Measurements from ENCODE around the gene ATRIP. TPM values are rescaled to one million over a fixed set of nuclear protein-coding genes. Genes with fewer than 3 reads are reported as not detected.

Gene ATRIP
- total RNA-seq, 1 experiment from 2014 or later: 11.9 TPM

- ChIA-PET CTCF (interaction anchor here (1.9 kb wide), 1 partner anchor 29 kb away, joined by 13 read pairs; no protein-coding TSS in a partner anchor), POLR2A (no interaction called here)
- Histone ChIP-seq H3K36me3 (ENCODE audit: control insufficient read depth, insufficient read depth, low read length) (no peaks in the 10 kb centered on the region), H3K4me1 (ENCODE audit: control insufficient read depth, insufficient read depth, low read length) (no peaks in the 10 kb centered on the region), H3K27ac (ENCODE audit: low read length) (no peak overlapping the region), H3K27me3 (ENCODE audit: control insufficient read depth, insufficient read depth, low read length) (no peaks in the 10 kb centered on the region), H3K4me3 (ENCODE audit: low read depth in 2 of 2, low read length in 2 of 2) (no peak overlapping the region), H3K9me3 (ENCODE audit: control insufficient read depth, insufficient read depth, low read depth, low read length) (no peaks in the 10 kb centered on the region)
- ATAC-seq (no peak), DNase-seq (ENCODE audit: low read depth, low spot score) (no peak)
- in situ Hi-C loops (cut with HindIII; ENCODE audit: low pct_unique_long_range_greater_than_20kb, low sequenced_read_pairs): no loop called here
- TF ChIP-seq SIN3A (IDR thresholded peaks at IDR 0.05; ENCODE audit: borderline replicate concordance, insufficient read depth, low read depth, low read length) (no peak), REST (IDR thresholded peaks at IDR 0.05; ENCODE audit: insufficient read depth in 1 of 2, low read depth in 2 of 2, low read length in 1 of 2) (no peak), CTCF (IDR thresholded peaks at IDR 0.05) (no peak), POLR2AphosphoS5 (IDR thresholded peaks at IDR 0.05; ENCODE audit: low read depth, low read length) (no peak), TCF7L2 (IDR thresholded peaks at IDR 0.05; ENCODE audit: low read depth, low read length) (no peak)
- BruUV-seq (replicated peaks): no TSS peak
- intact Hi-C loops (cut with micrococcal nuclease; ENCODE audit: unreplicated experiment): no loop called here
Measured at GRCh38 chr3:48407542-48408099, 38.9 kb upstream of the ATRIP start.

GRCh38 chr3:48408823-48409281 is 37.7 kb upstream of the ATRIP start:
- DNase-seq (ENCODE audit: low read depth, low spot score): no peak

More at GRCh38 chr3:48408823-48409281, 37.7 kb upstream of the ATRIP start:
- Histone ChIP-seq H3K27ac (ENCODE audit: low read length) (no peak overlapping the region), H3K9me3 (ENCODE audit: control insufficient read depth, insufficient read depth, low read depth, low read length) (no peaks in the 10 kb centered on the region), H3K4me3 (ENCODE audit: low read depth in 2 of 2, low read length in 2 of 2) (no peak overlapping the region), H3K4me1 (ENCODE audit: control insufficient read depth, insufficient read depth, low read length) (no peaks in the 10 kb centered on the region), H3K36me3 (ENCODE audit: control insufficient read depth, insufficient read depth, low read length) (no peaks in the 10 kb centered on the region), H3K27me3 (ENCODE audit: control insufficient read depth, insufficient read depth, low read length) (no peaks in the 10 kb centered on the region)
- ATAC-seq: no peak
- ChIA-PET POLR2A (no interaction called here), CTCF (interaction anchor here (0.8 to 1.9 kb wide), 2 partner anchors 24 to 27 kb away, joined by 4 to 13 read pairs; no protein-coding TSS in a partner anchor)
- intact Hi-C loops (cut with micrococcal nuclease; ENCODE audit: unreplicated experiment): no loop called here
- TF ChIP-seq POLR2AphosphoS5 (IDR thresholded peaks at IDR 0.05; ENCODE audit: low read depth, low read length): no peak
- TF ChIP-seq REST (IDR thresholded peaks at IDR 0.05; ENCODE audit: insufficient read depth in 1 of 2, low read depth in 2 of 2, low read length in 1 of 2): no peak
- TF ChIP-seq SIN3A (IDR thresholded peaks at IDR 0.05; ENCODE audit: borderline replicate concordance, insufficient read depth, low read depth, low read length): no peak
- no peak for TF ChIP-seq TCF7L2 (IDR thresholded peaks at IDR 0.05; ENCODE audit: low read depth, low read length)
- no peak for TF ChIP-seq CTCF (IDR thresholded peaks at IDR 0.05)
- no TSS peak for BruUV-seq (replicated peaks)
- in situ Hi-C loops (cut with HindIII; ENCODE audit: low pct_unique_long_range_greater_than_20kb, low sequenced_read_pairs): no loop called here

Data from Panc1 (cell line).